OCI-LY3 (cell line): ENCODE results near the gene LARP1.

Source experiments
- H2AFZ ChIP-seq: fragments of 200-600, 300-600 bp; shearing (Covaris generic); 2 replicates; pipeline ENCODE4 v1.6.0; 2014; ENCODE audit warnings: antibody characterized with exemption, low read depth, low read length
- H3K27ac ChIP-seq: fragments of 200-600, 300-600 bp; sonication (generic); 2 replicates; pipeline ENCODE4 v1.5.1; 2014; ENCODE audit warnings: mild to moderate bottlenecking, low read length, moderate library complexity, mixed read lengths
- H3K27me3 ChIP-seq: fragments of 200-600, 300-600 bp; sonication (generic); 2 replicates; pipeline ENCODE4 v1.6.1; 2014; ENCODE audit warnings: low read depth, low read length, mixed read lengths
- H3K36me3 ChIP-seq: fragments of 200-600, 300-600 bp; sonication (generic); replicated peaks from 2 replicates; pipeline ENCODE3; 2014; ENCODE audit warnings: low read depth, low read length, mixed read lengths
- H3K4me1 ChIP-seq: fragments of 300-600, 200-600 bp; sonication (generic); 2 replicates; pipeline ENCODE4 v1.6.1; 2014; ENCODE audit warnings: low read length, mixed read lengths
- H3K4me2 ChIP-seq: fragments of 200-600, 300-600 bp; sonication (generic); 2 replicates; pipeline ENCODE4 v1.6.1; 2014; ENCODE audit warnings: low read length, mixed read lengths
- H3K4me3 ChIP-seq: fragments of 300-600, 200-600 bp; sonication (generic); 2 replicates; pipeline ENCODE4 v1.5.1; 2014; ENCODE audit warnings: antibody characterized with exemption, mild to moderate bottlenecking, low read length, moderate library complexity
- H3K79me2 ChIP-seq: fragments of 300-600, 200-600 bp; shearing (Covaris generic); 2 replicates; pipeline ENCODE4 v1.6.1; 2014; ENCODE audit warnings: mild to moderate bottlenecking, low read length, mixed read lengths
- H3K9ac ChIP-seq: fragments of 300-600, 200-600 bp; shearing (Covaris generic); 2 replicates; pipeline ENCODE4 v1.6.0; 2014; ENCODE audit warnings: mild to moderate bottlenecking, low read length, moderate library complexity
- H3K9me3 ChIP-seq: fragments of 200-600, 300-600 bp; shearing (Covaris generic); 2 replicates; pipeline ENCODE4 v1.6.1; 2014; ENCODE audit warnings: low read length, mixed read lengths; ENCODE audit not compliant: insufficient read depth
- H4K20me1 ChIP-seq: fragments of 200-600, 300-600 bp; sonication (generic); 2 replicates; pipeline ENCODE4 v1.6.1; 2016; ENCODE audit warnings: low read length, mixed read lengths; ENCODE audit not compliant: insufficient read depth
- CTCF ChIP-seq: fragments of 200-600, 300-600 bp; sonication (generic); IDR thresholded peaks from 2 replicates; pipeline ENCODE4 v1.5.1; 2014; ENCODE audit warnings: antibody characterized with exemption, low read length, low read depth
- EZH2phosphoT487 ChIP-seq: fragments of 200-600 bp; shearing (Covaris generic); IDR thresholded peaks from 2 replicates; pipeline ENCODE4 v1.6.1; 2018; ENCODE audit warnings: antibody characterized with exemption, mixed run types, low read depth

The LARP1 gene

DNA sequence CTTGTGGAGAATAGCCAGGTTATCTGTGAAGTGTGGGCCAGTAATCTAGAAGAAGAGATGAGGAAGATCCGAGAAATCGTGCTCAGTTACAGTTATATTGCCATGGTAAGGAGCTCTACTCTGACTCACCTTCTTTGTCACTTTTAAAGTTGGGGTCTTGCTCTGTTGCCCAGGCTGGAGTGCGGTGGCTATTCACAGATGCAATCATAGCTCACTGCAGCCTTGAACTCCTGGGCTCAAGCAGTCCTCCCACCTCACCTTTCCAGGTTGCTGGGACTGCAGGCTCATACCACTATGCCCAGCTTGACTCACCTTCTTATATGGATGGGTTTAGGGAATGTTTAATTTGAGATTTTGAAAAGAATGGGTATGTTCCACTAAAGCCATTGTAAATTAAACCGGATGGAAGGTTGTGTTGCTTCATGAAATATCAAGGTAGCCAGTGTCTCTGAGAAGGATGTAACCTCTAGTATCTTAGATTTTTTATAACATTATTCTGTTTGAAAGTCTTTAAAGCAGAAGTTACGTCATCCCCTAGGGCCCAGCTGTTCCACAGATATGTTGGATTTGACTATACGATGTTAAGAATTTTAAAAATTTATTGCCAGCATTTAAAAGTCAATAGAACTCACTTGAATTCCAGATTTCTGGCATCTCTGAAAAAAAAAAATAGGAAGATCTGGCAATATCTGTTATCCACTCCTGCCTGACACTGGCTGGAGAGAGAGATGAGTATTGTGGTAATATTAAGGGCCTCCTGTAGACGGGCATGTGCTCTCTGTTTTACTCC, 108.3 kb downstream of the LARP1 start:
- no peak overlapping the region for H3K9ac ChIP-seq
- TF ChIP-seq CTCF (no peak), EZH2phosphoT487 (no peak)
- H3K9me3 ChIP-seq = no peaks in the 10 kb centered on the region
- H3K36me3 ChIP-seq = peaks cover 18% of the 10 kb centered on the region
- H3K79me2 ChIP-seq = peaks cover 64% of the 10 kb centered on the region
- peaks cover 28% of the 10 kb centered on the region for H4K20me1 ChIP-seq
- no peak overlapping the region for H3K27ac ChIP-seq
- H3K4me3 ChIP-seq = no peak overlapping the region
- no peak overlapping the region for H3K4me2 ChIP-seq
- H3K4me1 ChIP-seq = peaks cover 26% of the 10 kb centered on the region
- H3K27me3 ChIP-seq = no peaks in the 10 kb centered on the region
- no peak overlapping the region for H2AFZ ChIP-seq

DNA sequence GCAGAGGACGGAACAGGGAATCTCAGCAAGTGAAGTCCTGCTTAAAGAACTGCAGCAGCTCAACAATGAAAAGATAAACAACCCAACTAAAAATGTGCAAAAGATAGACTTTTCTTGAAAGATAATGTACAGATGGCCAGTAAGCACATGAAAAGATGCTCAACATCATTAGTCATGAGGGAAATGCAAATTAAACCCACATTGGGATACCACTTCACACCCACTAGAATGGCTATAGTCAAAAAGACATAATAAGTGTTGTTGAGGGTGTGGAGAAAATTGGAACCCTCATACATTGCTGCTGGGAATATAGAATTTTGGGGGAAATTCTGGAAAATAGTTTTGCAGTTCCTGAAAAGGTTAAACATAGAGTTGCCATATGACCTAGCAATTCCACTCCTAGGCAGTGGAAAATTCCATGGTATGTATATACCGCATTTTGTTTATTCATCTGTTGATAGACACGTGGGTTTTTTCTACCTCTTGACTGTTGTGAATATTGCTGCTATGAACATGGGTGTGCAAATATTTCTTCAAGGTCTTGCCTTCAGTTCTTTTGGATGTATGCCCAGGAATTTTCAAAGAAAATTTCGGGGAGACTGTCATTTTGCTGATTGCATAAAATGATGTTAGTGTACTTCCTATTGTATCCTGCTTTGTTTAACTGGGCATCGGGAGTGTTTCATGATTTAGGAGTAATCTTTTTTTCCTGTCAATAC, 110.4 kb downstream of the LARP1 start:
- peaks cover 42% of the 10 kb centered on the region for H3K79me2 ChIP-seq
- H2AFZ ChIP-seq = no peak overlapping the region
- H3K27ac ChIP-seq = no peak overlapping the region
- no peak for TF ChIP-seq CTCF
- H3K4me2 ChIP-seq = no peak overlapping the region
- no peak overlapping the region for H3K4me3 ChIP-seq
- H3K9me3 ChIP-seq = no peaks in the 10 kb centered on the region
- H3K4me1 ChIP-seq = peaks cover 16% of the 10 kb centered on the region
- H3K9ac ChIP-seq = no peak overlapping the region
- H3K27me3 ChIP-seq = no peaks in the 10 kb centered on the region
- H3K36me3 ChIP-seq = peaks cover 21% of the 10 kb centered on the region
- H4K20me1 ChIP-seq = peaks cover 20% of the 10 kb centered on the region

DNA sequence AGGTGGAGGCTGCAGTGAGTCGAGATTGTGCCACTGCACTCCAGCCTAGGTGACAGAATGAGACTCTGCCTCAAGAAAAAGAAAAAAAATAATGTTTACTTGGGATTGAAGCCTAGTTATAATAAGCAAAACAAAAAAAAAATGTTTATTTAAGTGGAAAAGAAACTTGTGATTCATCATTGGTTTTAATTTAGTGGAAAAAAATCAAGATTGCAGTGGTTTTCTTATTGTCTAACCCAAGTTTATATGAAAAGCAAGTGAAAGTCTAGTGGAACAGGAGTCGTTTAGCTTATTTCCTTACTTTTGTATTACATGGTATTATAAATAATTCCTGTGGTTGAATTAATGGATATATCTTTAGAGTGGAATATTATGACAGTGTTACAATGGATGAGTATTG, 111.7 kb downstream of the LARP1 start:
- peaks cover 30% of the 10 kb centered on the region for H3K79me2 ChIP-seq
- TF ChIP-seq CTCF (no peak), EZH2phosphoT487 (no peak)

More for the DNA sequence above, 111.7 kb downstream of the LARP1 start:
- no peaks in the 10 kb centered on the region for H3K9me3 ChIP-seq
- no peak overlapping the region for H3K4me3 ChIP-seq
- peaks cover 11% of the 10 kb centered on the region for H4K20me1 ChIP-seq
- H3K27me3 ChIP-seq = no peaks in the 10 kb centered on the region
- H3K4me2 ChIP-seq = no peak overlapping the region
- H3K9ac ChIP-seq = no peak overlapping the region
- peaks cover 9% of the 10 kb centered on the region for H3K4me1 ChIP-seq
- no peak overlapping the region for H2AFZ ChIP-seq
- peaks cover 28% of the 10 kb centered on the region for H3K36me3 ChIP-seq
- no peak overlapping the region for H3K27ac ChIP-seq
